GM15510 (cell line): Measurements from ENCODE around the gene RCBTB2.

Experiments used
- POLR2A ChIP-seq: IDR thresholded peaks from 3 replicates; pipeline ENCODE4 v1.6.1; 2011; ENCODE audit warnings: borderline replicate concordance; ENCODE audit not compliant: insufficient read length; ENCODE audit errors: extremely low read depth

The RCBTB2 gene

GRCh38 chr13:48569104-48569666 is 36.3 kb upstream of the RCBTB2 start:
- TF ChIP-seq POLR2A = no peak

GRCh38 chr13:48568370-48569103 is 35.7 kb upstream of the RCBTB2 start:
- no peak for TF ChIP-seq POLR2A

GRCh38 chr13:48567515-48568369 is 34.9 kb upstream of the RCBTB2 start:
- TF ChIP-seq POLR2A = no peak

GRCh38 chr13:48564056-48564455 is 31.2 kb upstream of the RCBTB2 start:
- TF ChIP-seq POLR2A = no peak

- TF ChIP-seq POLR2A = no peak
These were observed 30.7 kb upstream of the RCBTB2 start for GRCh38 chr13:48563626-48564025.

- TF ChIP-seq POLR2A = no peak
These were observed 29.6 kb upstream of the RCBTB2 start for GRCh38 chr13:48562296-48563066.

GRCh38 chr13:48561466-48562235 is 28.8 kb upstream of the RCBTB2 start:
- no peak for TF ChIP-seq POLR2A

- TF ChIP-seq POLR2A = no peak
These were observed 27.9 kb upstream of the RCBTB2 start for GRCh38 chr13:48560657-48561337.

GRCh38 chr13:48559638-48560320 is 26.9 kb upstream of the RCBTB2 start:
- TF ChIP-seq POLR2A = no peak

GRCh38 chr13:48556817-48557216 is 23.9 kb upstream of the RCBTB2 start:
- TF ChIP-seq POLR2A = no peak

GRCh38 chr13:48555441-48555840 is 22.6 kb upstream of the RCBTB2 start:
- TF ChIP-seq POLR2A = no peak

GRCh38 chr13:48551329-48551728 is 18.4 kb upstream of the RCBTB2 start:
- TF ChIP-seq POLR2A = no peak

GRCh38 chr13:48549658-48550057 is 16.8 kb upstream of the RCBTB2 start:
- TF ChIP-seq POLR2A = no peak
